Measurements from ENCODE around the gene GRK4.
"Not testable (repeated sequence)": the region's sequence is repeated elsewhere in the genome, so short reads cannot be mapped to it uniquely, and the experiment has no call there.

Gene GRK4

DNA sequence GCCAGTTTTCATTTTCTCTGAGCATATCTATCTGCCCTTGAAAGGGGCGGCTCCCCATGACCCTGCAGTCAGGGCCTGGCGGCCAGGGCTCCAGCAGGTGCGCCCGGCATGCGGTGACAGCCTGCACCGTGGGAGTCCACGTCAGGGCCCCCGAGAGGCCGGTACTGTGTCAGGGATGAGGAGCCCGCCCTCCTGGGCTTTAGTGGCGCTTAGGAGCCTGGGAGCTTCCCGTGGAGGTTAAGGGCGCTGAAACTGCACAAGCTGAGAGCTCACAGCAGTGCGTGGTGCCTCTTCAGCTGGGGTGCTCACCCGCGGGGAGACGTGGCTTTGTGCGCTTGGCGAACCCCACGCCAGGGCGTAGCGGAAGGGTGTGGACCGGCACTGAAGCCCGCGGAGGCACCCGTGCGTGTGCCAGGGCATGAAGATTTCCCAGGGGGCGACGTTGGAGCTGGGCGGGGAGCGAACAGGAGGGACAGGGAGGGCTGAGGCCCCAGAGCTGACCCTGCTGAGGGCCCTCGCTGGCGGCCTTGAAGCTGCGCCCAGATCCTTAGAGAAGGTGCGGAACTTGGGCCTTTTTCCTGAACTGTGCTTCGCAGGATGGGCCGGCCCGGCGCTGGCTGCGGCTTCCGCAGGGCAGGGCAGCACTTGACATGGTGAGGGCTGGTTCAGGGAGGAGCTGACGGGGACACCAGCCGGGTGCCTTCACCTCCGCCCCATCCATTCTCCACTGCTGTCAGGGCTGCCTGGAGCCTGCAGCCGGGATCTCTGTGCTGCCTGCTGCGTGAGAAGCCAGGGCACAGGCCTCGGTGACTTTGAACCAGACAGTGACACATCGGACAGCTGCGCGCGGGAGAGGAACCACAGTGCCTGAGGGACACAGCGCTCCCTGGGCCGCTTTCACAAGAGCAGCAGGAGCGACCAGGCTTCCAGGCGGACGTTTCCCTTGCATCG lies 78.1 kb downstream of the GRK4 start:
- peak; percentile 15 for DNase-seq (ENCODE audit: low read depth)

DNA sequence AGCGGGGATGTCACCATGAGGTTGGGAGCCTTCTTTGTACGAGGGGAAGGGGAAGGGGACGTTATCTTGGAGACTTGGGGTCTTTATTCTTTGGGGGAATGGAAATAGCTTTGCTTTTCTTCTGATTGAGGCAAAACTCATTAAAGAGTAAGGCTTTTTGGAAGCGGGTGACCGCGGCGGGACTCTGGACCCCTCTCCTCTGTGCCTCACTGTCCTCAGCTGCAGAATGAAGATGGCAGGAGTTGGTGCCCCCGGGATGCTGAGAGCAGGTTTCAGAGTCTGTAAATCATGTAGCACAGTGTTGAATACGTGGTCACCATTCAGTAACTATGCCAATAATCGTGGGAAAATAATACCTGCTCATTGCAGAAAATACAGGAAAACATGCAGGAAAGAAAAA lies 78.9 kb downstream of the GRK4 start:
- no peak for DNase-seq (ENCODE audit: low read depth)

DNA sequence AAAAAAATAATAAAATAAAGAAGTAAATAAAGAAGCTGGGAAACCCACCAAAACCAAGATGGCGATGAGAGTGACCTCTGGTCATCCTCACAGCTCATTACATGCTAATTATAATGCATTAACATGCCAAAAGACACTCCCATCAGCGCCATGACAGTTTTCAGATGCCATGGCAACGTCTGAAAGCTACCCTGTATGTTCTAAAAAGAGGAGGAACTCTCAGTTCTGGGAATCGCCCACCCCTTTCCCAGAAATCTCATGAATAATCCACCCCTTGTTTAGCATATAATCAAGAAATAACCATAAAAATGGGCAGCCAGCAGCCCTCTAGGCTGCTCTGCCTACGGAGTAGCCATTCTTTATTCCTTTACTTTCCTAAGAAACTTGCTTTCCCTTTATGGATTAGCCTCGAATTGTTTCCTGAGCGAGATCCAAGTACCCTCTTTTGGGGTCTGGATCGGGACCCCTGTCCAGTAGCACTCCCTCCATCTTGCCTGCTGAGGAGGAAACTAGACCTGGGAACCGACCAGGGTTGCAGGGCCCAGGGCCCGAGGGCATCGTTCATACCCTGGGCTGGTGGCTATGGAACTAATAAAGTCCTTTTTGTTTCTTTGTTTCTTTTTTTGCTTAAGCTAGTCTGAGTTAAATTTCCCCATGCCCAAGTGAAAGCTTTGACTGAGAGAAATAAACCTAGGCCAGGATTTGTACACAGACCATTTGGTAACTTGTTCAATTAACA lies 80.1 kb downstream of the GRK4 start:
- DNase-seq (ENCODE audit: low read depth) = no peak

- DNase-seq (ENCODE audit: low read depth) = peak; percentile 81
Measured at GRCh38 chr4:3044870-3045819, 81.8 kb downstream of the GRK4 start.

GRCh38 chr4:3046162-3046561 lies 82.8 kb downstream of the GRK4 start:
- DNase-seq (ENCODE audit: low read depth) = no peak

DNA sequence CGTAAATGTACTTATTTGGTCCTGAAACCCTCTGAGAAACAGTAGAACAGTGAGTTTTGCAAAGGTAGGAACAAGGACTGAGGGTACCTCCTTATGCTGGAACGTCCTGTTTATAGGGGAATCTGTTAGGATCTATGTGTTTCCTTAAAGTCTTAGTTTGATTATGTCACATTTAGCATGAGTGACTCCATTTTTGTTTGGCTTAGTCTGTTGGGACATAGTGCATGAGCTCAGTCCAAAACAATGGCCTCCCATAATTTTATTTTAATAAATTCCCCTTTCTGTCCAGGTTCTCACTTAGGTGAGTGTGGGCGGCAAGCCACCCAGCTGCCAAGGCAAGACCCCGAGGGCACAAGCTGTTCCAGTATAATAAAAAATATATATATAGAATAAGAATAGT lies 83.3 kb downstream of the GRK4 start:
- no peak for DNase-seq (ENCODE audit: low read depth)

DNA sequence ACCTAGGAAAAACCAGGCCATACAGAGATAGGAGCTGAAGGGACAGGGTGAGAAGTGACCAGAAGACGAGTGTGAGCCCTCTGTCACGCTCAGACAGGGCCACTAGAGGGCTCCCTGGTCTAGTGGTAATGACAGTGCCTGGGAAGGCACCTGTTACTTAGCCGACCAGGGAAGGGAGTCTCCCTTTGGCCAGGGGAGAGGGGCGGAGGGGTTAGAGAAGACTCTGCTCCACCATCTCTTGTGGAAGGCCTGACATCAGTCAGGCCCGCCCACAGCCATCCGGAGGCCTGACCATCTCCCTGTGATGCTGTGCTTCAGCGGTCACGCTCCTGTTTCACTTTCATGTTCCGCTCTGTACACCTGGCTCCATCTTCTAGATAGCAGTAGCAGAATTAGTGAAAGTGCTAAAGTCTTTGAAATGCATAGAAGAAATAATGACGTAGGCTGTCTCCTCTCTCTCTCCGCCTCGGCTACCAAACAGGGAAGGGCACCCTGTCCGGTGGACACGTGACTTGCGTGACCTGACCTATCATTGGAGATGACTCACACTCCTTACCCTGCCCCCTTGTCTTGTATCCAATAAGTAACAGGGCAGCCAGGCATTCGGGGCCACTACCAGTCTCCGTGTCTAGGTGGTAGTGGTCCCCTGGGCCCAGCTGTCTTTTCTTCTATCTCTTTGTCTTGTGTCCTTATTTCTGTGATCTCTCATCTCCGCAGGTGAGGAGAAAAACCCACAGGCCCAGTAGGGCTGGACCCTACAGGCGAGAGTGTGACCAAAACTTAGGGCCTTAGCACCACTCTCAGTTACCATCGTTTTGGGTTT lies 84.3 kb downstream of the GRK4 start:
- peak; percentile 36 for DNase-seq (ENCODE audit: low read depth)

DNA sequence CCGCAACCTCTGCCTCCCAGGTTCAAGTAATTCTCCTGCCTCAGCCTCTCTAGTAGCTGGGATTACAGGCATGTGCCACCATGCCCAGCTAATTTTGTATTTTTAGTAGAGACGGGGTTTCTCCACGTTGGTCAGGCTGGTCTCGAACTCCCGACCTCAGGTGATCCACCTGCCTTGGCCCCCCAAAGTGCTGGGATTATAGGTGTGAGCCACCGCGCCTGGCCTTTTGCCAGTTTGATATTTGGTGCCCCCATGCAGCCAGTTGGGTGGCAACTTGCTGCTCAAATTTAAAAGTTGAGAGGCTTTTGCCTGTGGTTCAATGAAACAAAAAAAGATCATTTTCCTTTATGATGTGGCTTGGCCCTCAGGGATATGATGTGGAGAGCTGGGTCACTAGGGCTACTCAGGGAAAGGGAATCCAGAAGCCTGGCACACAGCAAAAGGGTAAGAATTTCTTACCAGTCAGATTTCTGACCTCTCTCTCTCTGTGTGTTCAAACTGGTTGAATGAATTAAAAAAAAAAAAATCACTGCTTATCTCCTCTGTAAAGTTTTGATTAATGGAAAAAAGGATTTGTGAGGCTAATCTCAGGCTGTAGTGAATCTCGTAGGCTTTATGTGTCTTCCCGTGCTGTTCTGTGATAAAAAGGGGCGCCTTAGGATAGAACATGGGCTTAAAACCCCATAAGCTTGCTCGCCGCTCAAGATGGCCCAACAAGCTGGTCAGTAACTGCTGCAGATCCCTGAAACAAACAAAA lies 87.9 kb downstream of the GRK4 start:
- not testable (repeated sequence) for DNase-seq (ENCODE audit: low read depth)

- DNase-seq (ENCODE audit: low read depth) = no peak
Measured at GRCh38 chr4:3054169-3054759, 90.9 kb downstream of the GRK4 start.

GRCh38 chr4:3059943-3060342 lies 96.6 kb downstream of the GRK4 start:
- DNase-seq (ENCODE audit: low read depth) = no peak

- no peak for DNase-seq (ENCODE audit: low read depth)
Measured at GRCh38 chr4:3060946-3061345, 97.6 kb downstream of the GRK4 start.

- peak; percentile 70 for DNase-seq (ENCODE audit: low read depth)
Measured at GRCh38 chr4:3062471-3062870, 99.1 kb downstream of the GRK4 start.

DNA sequence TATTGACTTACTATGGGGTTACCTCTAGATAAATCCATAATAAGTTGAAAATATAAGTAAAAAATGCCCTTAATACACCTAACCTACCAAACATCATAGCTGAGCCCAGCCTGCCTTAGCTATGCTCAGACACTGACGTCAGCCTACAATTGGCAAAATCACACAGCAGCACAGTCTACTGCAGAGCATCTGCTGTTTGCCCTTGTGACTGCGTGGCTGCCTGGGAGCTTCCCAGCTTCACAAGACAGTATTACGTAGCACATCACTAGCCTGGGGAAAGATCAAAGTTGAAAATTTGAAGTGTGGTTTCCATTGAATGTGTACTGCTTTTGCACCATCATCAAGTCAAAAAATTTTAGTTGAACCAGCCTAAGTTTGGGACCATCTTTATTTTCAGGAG lies 102.2 kb downstream of the GRK4 start:
- DNase-seq (ENCODE audit: low read depth) = no peak

- no peak for DNase-seq (ENCODE audit: low read depth)
Measured at GRCh38 chr4:3066836-3067400, 103.5 kb downstream of the GRK4 start.

GRCh38 chr4:3067473-3068001 lies 104.2 kb downstream of the GRK4 start:
- DNase-seq (ENCODE audit: low read depth) = no peak

DNA sequence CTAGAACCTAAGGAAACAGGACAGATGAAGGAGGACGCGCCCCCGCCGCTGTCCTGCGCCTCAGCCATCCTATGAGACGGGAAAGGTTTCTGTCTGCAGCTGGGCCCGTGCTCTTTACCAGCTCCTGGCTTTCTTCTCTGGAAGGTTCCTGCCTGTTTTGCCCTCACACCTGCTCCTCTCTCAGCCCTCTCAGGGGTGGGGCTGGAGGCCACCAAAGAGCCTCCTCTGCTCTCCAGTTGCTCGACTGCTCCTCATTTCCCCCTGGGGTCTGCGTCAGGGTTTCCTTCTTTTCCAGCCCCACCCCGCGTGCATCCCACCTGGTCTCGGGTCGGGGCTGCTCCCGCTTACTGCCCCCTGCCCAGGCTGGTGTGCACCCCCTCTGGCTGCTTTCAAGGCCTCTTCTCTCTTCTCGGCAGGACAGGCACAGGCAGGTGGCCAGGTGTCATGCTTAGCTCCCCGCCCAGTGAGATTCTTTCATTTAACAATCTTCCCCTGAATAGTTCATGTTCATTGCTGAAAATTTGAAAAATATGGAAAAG lies 106.4 kb downstream of the GRK4 start:
- no peak for DNase-seq (ENCODE audit: low read depth)

DNA sequence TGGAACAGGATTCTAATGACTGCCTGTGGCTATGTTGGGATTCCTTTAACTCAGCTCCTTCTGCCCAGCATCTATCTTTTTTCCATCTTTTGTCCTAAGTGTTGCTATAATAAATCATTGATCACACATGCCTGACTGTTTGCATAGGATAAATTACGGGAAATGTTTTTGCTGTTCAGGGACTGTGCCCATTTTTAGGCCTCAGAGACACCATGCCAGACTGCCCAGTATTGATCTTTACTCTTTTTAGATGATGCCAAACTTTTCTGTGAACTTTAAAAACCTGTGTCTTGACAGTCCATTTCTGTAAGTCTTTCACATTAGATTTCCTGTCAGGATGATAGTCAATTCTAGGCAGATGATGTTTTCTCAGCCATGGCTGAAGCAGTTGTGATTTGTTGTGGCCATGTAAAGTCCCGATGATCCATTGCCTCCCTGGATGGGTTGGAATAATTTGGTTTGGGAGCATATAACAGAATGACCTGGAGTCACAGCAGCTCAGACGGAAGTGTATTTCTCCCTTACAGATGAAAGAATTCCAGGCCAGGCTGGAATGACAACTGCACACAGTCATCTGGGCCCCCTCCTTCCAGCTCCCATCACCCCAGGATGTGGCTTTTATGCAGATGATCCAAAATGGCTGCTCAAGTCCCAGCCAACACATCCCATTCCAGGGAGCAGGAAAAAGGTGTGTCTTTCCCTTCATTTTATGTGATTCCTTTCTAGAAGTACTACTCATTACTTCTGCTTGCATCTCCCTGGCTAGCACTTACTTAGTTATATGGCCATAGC lies 107.5 kb downstream of the GRK4 start:
- no peak for DNase-seq (ENCODE audit: low read depth)

- DNase-seq (ENCODE audit: low read depth) = no peak
Measured at GRCh38 chr4:3071811-3072210, 108.4 kb downstream of the GRK4 start.

Measured in iris pigment epithelial cell (primary cell).